ENCODE measurements around the gene RET.

The RET gene

GRCh38 chr10:43108951-43109350, 32.1 kb downstream of the RET start:
- TF ChIP-seq CTCF (IDR thresholded peaks at IDR 0.05; ENCODE audit: control insufficient read depth, insufficient read depth, low read depth, low read length, missing control alignments), result no peak
- H3K4me3 ChIP-seq (ENCODE audit: control insufficient read depth, low read depth, low read length), result no peak overlapping the region
- no peak for DNase-seq (ENCODE audit: low read depth)

GRCh38 chr10:43109671-43110249, 32.9 kb downstream of the RET start:
- no peak for DNase-seq (ENCODE audit: low read depth)
- no peak overlapping the region for H3K4me3 ChIP-seq (ENCODE audit: control insufficient read depth, low read depth, low read length)
- TF ChIP-seq CTCF (IDR thresholded peaks at IDR 0.05; ENCODE audit: control insufficient read depth, insufficient read depth, low read depth, low read length, missing control alignments), result peak; percentile 11

- no peak overlapping the region for H3K4me3 ChIP-seq (ENCODE audit: control insufficient read depth, low read depth, low read length)
- peak; percentile 41 for DNase-seq (ENCODE audit: low read depth)
- peak; percentile 13 for TF ChIP-seq CTCF (IDR thresholded peaks at IDR 0.05; ENCODE audit: control insufficient read depth, insufficient read depth, low read depth, low read length, missing control alignments)
These were observed 33.6 kb downstream of the RET start for GRCh38 chr10:43110338-43111071.

- DNase-seq (ENCODE audit: low read depth), result no peak
- H3K4me3 ChIP-seq (ENCODE audit: control insufficient read depth, low read depth, low read length), result no peak overlapping the region
- no peak for TF ChIP-seq CTCF (IDR thresholded peaks at IDR 0.05; ENCODE audit: control insufficient read depth, insufficient read depth, low read depth, low read length, missing control alignments)
These were observed 34.2 kb downstream of the RET start for GRCh38 chr10:43111101-43111500.

GRCh38 chr10:43111921-43112607, 35.2 kb downstream of the RET start:
- no peak for DNase-seq (ENCODE audit: low read depth)
- no peak for TF ChIP-seq CTCF (IDR thresholded peaks at IDR 0.05; ENCODE audit: control insufficient read depth, insufficient read depth, low read depth, low read length, missing control alignments)
- no peak overlapping the region for H3K4me3 ChIP-seq (ENCODE audit: control insufficient read depth, low read depth, low read length)

GRCh38 chr10:43112608-43112961, 35.7 kb downstream of the RET start:
- DNase-seq (ENCODE audit: low read depth), result no peak
- TF ChIP-seq CTCF (IDR thresholded peaks at IDR 0.05; ENCODE audit: control insufficient read depth, insufficient read depth, low read depth, low read length, missing control alignments), result no peak
- H3K4me3 ChIP-seq (ENCODE audit: control insufficient read depth, low read depth, low read length), result no peak overlapping the region

Data from AG09309 (cell line).